Endodermal cell (in vitro differentiated cells): ENCODE results near the gene THBS3. TPM values are rescaled to one million over a fixed set of nuclear protein-coding genes. Genes with fewer than 3 reads are reported as not detected.
A peak's percentile ranks its signal among the peaks of the same experiment; 100 is the strongest.

Experiments
- DNase-seq: peaks from one replicate; pipeline ENCODE4 v3.0.0-alpha.2; 2017
- H3K27ac ChIP-seq: 2 replicates; pipeline ENCODE4 v1.5.1; 2013; ENCODE audit warnings: mild to moderate bottlenecking, low read depth, low read length, moderate library complexity
- H3K27me3 ChIP-seq: 2 replicates; pipeline ENCODE4 v1.6.1; 2013; ENCODE audit warnings: mild to moderate bottlenecking, low read length, moderate library complexity; ENCODE audit not compliant: insufficient read depth, control insufficient read depth, poor library complexity, severe bottlenecking
- H3K36me3 ChIP-seq: 2 replicates; pipeline ENCODE4 v1.7.0; 2013; ENCODE audit warnings: mild to moderate bottlenecking, low read length, moderate library complexity; ENCODE audit not compliant: control insufficient read depth, insufficient read depth
- H3K4me1 ChIP-seq: one replicate; pipeline ENCODE4 v1.7.0; 2013; ENCODE audit warnings: low read length; ENCODE audit not compliant: control insufficient read depth, insufficient read depth
- H3K4me3 ChIP-seq: 2 replicates; pipeline ENCODE4 v1.5.1; 2013; ENCODE audit warnings: mild to moderate bottlenecking, low read length, moderate library complexity
- H3K9ac ChIP-seq: 2 replicates; pipeline ENCODE4 v1.6.1; 2013; ENCODE audit warnings: mild to moderate bottlenecking, low read length, moderate library complexity; ENCODE audit not compliant: poor library complexity, severe bottlenecking; ENCODE audit errors: extremely low read depth
- H3K9me3 ChIP-seq: 2 replicates; pipeline ENCODE4 v1.6.1; 2013; ENCODE audit warnings: mild to moderate bottlenecking, low read length, moderate library complexity; ENCODE audit not compliant: control insufficient read depth
- H3K27ac Mint-ChIP-seq: 2 replicates; pipeline ENCODE4 v1.8.0; 2020; ENCODE audit warnings: mixed read lengths
- H3K27me3 Mint-ChIP-seq: 2 replicates; pipeline ENCODE4 v1.8.0; 2021; ENCODE audit warnings: mild to moderate bottlenecking, mixed read lengths; ENCODE audit not compliant: insufficient read depth
- H3K36me3 Mint-ChIP-seq: 2 replicates; pipeline ENCODE4 v1.8.0; 2020; ENCODE audit warnings: low read depth, mixed read lengths
- H3K4me1 Mint-ChIP-seq: 2 replicates; pipeline ENCODE4 v1.8.0; 2020; ENCODE audit warnings: mixed read lengths
- H3K4me3 Mint-ChIP-seq: 2 replicates; pipeline ENCODE4 v1.8.0; 2020; ENCODE audit warnings: mild to moderate bottlenecking, moderate library complexity, mixed read lengths
- H3K9me3 Mint-ChIP-seq: 2 replicates; pipeline ENCODE4 v1.8.0; 2020; ENCODE audit warnings: mild to moderate bottlenecking, mixed read lengths
- CTCF ChIP-seq: fragments of 200-600 bp; sonication (generic); conservative IDR thresholded peaks from 2 replicates; pipeline ENCODE4 v1.5.0; 2021; ENCODE audit warnings: antibody characterized with exemption, mild to moderate bottlenecking
- WGBS, 2 experiments: methylation state at CpG; one replicate each; pipeline versions ENCODE4 v1.1.5 to v1.1.7; 2013; ENCODE audit warnings: missing lambda C conversion rate in 2 of 2, mixed read lengths in 1 of 2; ENCODE audit not compliant: insufficient coverage in 1 of 2, insufficient read length in 1 of 2; 5-methylcytosine and 5-hydroxymethylcytosine counted together
- total RNA-seq, 2 donors: library from RNA; stranded (reverse); fragmentation: NEBNext Ultra II Directional in 1 of 2; extraction: Animal tissue kit (Norgen Biotek cat#: 25700) in 1 of 2; gene quantifications; 2 replicates in 1 of 2; 3 replicates in 1 of 2; pipeline ENCODE4 v1.2.1, GENCODE V29; 2021

THBS3 gene
- total RNA-seq, 2 donors from 2014 or later: 17.6 to 27.9 TPM

- 2 to 8% methylated on average over 10 to 54 of the region's 54 CpGs for WGBS, 2 experiments
- H3K27ac ChIP-seq: no peak within 1 kb of the TSS
- peak; percentile 54 for TF ChIP-seq CTCF
Measured at GRCh38 chr1:155255243-155256007, 47.7 kb upstream of the THBS3 start, which contains the start of gene ENTREP3. Gene ENTREP3, minus strand, starts transcription at chr1:155255483. Its CDS starts 606 bp downstream, at chr1:155254877.

GRCh38 chr1:155254714-155255242 lies 47.1 kb upstream of the THBS3 start:
- H3K9ac ChIP-seq: peak overlapping the region; percentile 20
- peaks cover 20% of the 10 kb centered on the region for H3K36me3 Mint-ChIP-seq
- 14% methylated on average over 35 of the region's 35 CpGs; no CpG with 5 or more reads in 1 of the 2 experiments for WGBS, 2 experiments
- no peaks in the 10 kb centered on the region for H3K9me3 ChIP-seq
- H3K27me3 ChIP-seq: no peaks in the 10 kb centered on the region
- H3K27me3 Mint-ChIP-seq: no peaks in the 10 kb centered on the region
- no peak overlapping the region for H3K27ac ChIP-seq
- H3K36me3 ChIP-seq: peaks cover 9% of the 10 kb centered on the region
- H3K4me1 Mint-ChIP-seq: peaks cover 20% of the 10 kb centered on the region
- peak overlapping the region; percentile 69 for H3K4me3 Mint-ChIP-seq
- peaks cover 7% of the 10 kb centered on the region for H3K4me1 ChIP-seq
- no peak for TF ChIP-seq CTCF
- no peak overlapping the region for H3K27ac Mint-ChIP-seq
- peak; percentile 66 for DNase-seq
- H3K9me3 Mint-ChIP-seq: no peaks in the 10 kb centered on the region
- peak overlapping the region; percentile 76 for H3K4me3 ChIP-seq

More at GRCh38 chr1:155255243-155256007, 47.7 kb upstream of the THBS3 start, which contains the start of gene ENTREP3:
- peak within 1 kb of the TSS; percentile 69 for H3K4me3 Mint-ChIP-seq
- Histone ChIP-seq H3K4me3 (peak within 1 kb of the TSS; percentile 76), H3K9me3 (no peaks in the 10 kb centered on the region), H3K27me3 (no peaks in the 10 kb centered on the region), H3K9ac (peak within 1 kb of the TSS; percentile 20), H3K36me3 (peaks cover 14% of the 10 kb centered on the region), H3K4me1 (peaks cover 7% of the 10 kb centered on the region)
- peaks cover 20% of the 10 kb centered on the region for H3K4me1 Mint-ChIP-seq
- H3K27ac Mint-ChIP-seq: peak within 1 kb of the TSS; percentile 79
- H3K27me3 Mint-ChIP-seq: no peaks in the 10 kb centered on the region
- H3K36me3 Mint-ChIP-seq: peaks cover 24% of the 10 kb centered on the region
- peak; percentile 96 for DNase-seq
- no peaks in the 10 kb centered on the region for H3K9me3 Mint-ChIP-seq

GRCh38 chr1:155254228-155254713 lies 46.6 kb upstream of the THBS3 start:
- no peaks in the 10 kb centered on the region for H3K9me3 ChIP-seq
- no peak overlapping the region for H3K27ac ChIP-seq
- Mint-ChIP-seq H3K27me3 (no peaks in the 10 kb centered on the region), H3K36me3 (peaks cover 17% of the 10 kb centered on the region), H3K4me3 (peak overlapping the region; percentile 69), H3K4me1 (peaks cover 20% of the 10 kb centered on the region), H3K27ac (no peak overlapping the region), H3K9me3 (no peaks in the 10 kb centered on the region)
- H3K4me3 ChIP-seq: peak overlapping the region; percentile 76
- H3K4me1 ChIP-seq: peaks cover 7% of the 10 kb centered on the region
- 85 to 91% methylated on average over 6 to 12 of the region's 12 CpGs for WGBS, 2 experiments
- H3K27me3 ChIP-seq: no peaks in the 10 kb centered on the region
- H3K9ac ChIP-seq: no peak overlapping the region
- DNase-seq: no peak
- peaks cover 5% of the 10 kb centered on the region for H3K36me3 ChIP-seq
- no peak for TF ChIP-seq CTCF
